ENCODE measurements around the gene NOL12. TPM values are rescaled to one million over a fixed set of nuclear protein-coding genes. Genes with fewer than 3 reads are reported as not detected.

The NOL12 gene
- total RNA-seq, 6 donors from 2014 or later, result 23.5 to 89.1 (median 26.7) TPM

GRCh38 chr22:37665487-37665886 lies 20.7 kb upstream of the NOL12 start:
- H3K4me3 ChIP-seq, result no peak overlapping the region
- H3K36me3 ChIP-seq, result peaks cover 0 to 12% (median 3%) of the 10 kb centered on the region in 4 donors
- H3K27me3 ChIP-seq, result no peaks in the 10 kb centered on the region
- H3K4me1 ChIP-seq, result peaks cover 11 to 23% (median 14%) of the 10 kb centered on the region in 4 donors
- H3K27ac ChIP-seq, result no peak overlapping the region
- no peaks in the 10 kb centered on the region for H3K9me3 ChIP-seq
- TF ChIP-seq POLR2A (IDR thresholded peaks at IDR 0.05), result no peak
- TF ChIP-seq, protein P1, sequence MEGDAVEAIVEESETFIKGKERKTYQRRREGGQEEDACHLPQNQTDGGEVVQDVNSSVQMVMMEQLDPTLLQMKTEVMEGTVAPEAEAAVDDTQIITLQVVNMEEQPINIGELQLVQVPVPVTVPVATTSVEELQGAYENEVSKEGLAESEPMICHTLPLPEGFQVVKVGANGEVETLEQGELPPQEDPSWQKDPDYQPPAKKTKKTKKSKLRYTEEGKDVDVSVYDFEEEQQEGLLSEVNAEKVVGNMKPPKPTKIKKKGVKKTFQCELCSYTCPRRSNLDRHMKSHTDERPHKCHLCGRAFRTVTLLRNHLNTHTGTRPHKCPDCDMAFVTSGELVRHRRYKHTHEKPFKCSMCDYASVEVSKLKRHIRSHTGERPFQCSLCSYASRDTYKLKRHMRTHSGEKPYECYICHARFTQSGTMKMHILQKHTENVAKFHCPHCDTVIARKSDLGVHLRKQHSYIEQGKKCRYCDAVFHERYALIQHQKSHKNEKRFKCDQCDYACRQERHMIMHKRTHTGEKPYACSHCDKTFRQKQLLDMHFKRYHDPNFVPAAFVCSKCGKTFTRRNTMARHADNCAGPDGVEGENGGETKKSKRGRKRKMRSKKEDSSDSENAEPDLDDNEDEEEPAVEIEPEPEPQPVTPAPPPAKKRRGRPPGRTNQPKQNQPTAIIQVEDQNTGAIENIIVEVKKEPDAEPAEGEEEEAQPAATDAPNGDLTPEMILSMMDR (IDR thresholded peaks at IDR 0.05), result no peak
- TF ChIP-seq POLR2AphosphoS5 (IDR thresholded peaks at IDR 0.05), result no peak
- DNase-seq, result no peak
- ATAC-seq (ENCODE audit: low FRiP score in 2 of 2), result peak in 1 of 2 donors; percentile 12
- 93 to 95% methylated on average over 16 to 24 of the region's 24 CpGs for WGBS, 2 donors

- WGBS, 2 donors, result 72 to 74% methylated on average over 4 to 6 of the region's 6 CpGs
- Histone ChIP-seq H3K4me1 (peaks cover 9 to 16% (median 12%) of the 10 kb centered on the region in 4 donors), H3K27me3 (no peaks in the 10 kb centered on the region), H3K4me3 (no peak overlapping the region), H3K27ac (no peak overlapping the region), H3K36me3 (peaks cover 0 to 12% (median 3%) of the 10 kb centered on the region in 4 donors), H3K9me3 (no peaks in the 10 kb centered on the region)
- ATAC-seq (ENCODE audit: low FRiP score in 2 of 2) (no peak), DNase-seq (no peak)
- no peak for TF ChIP-seq POLR2AphosphoS5 (IDR thresholded peaks at IDR 0.05)
- TF ChIP-seq POLR2A (IDR thresholded peaks at IDR 0.05), result no peak
- TF ChIP-seq EP300 (IDR thresholded peaks at IDR 0.05), result no peak
- TF ChIP-seq, protein P1 (IDR thresholded peaks at IDR 0.05), result no peak
Measured at GRCh38 chr22:37669586-37669985, 16.6 kb upstream of the NOL12 start.

DNA sequence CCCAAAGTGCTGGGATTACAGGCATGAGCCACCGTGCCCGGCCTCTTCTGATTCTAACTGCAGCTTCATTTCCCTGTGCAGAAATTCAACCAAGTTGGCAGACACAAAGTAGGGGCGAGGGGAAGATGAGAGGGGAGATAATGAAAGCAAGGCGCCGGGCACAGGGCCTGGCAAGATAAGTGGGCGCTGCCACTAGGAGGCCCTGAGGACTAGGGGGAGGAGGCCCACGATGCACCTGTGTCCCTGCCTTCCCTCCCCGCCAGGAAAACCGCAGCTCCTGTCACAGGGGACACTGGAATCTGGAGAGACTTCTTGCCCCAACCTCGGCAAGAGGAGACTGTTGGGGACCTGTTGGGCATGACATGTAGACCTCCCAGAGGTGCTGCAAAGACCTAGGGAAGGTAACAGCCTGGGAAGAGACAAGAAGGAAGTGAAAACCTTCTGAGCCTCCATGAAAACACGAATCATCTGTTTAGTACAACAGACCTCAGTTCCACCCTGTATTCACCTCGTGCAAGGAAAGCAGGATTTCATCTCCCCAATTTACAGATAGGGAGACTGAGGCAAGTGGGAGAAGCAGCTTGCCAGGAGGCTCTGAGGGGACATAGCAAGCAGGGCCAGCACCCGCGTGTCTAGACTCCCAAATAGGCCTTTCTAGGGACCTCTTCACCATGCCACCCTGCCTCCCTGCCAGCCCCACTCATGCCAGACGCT lies 13.8 kb upstream of the NOL12 start:
- TF ChIP-seq EP300 (IDR thresholded peaks at IDR 0.05) (no peak), POLR2A (IDR thresholded peaks at IDR 0.05) (no peak)
- TF ChIP-seq, protein P1 (IDR thresholded peaks at IDR 0.05), result no peak
- H3K9me3 ChIP-seq, result no peaks in the 10 kb centered on the region
- no peak for ATAC-seq (ENCODE audit: low FRiP score in 2 of 2)
- H3K4me3 ChIP-seq, result no peak overlapping the region
- DNase-seq, result no peak
- no peaks in the 10 kb centered on the region for H3K27me3 ChIP-seq
- 63% methylated on average over 15 of the region's 15 CpGs for WGBS, 2 donors
- H3K4me1 ChIP-seq, result peaks cover 28 to 42% (median 38%) of the 10 kb centered on the region in 4 donors
- H3K27ac ChIP-seq, result peak overlapping the region in 1 of 4 donors; percentile 95
- H3K36me3 ChIP-seq, result no peaks in the 10 kb centered on the region

- DNase-seq, result no peak
- H3K4me1 ChIP-seq, result peaks cover 34 to 48% (median 40%) of the 10 kb centered on the region in 4 donors
- ATAC-seq (ENCODE audit: low FRiP score in 2 of 2), result no peak
- peak overlapping the region in 2 of 4 donors; percentile 34 to 95 for H3K27ac ChIP-seq
- H3K4me3 ChIP-seq, result no peak overlapping the region
- WGBS, 2 donors, result 69 to 78% methylated on average over 3 to 10 of the region's 11 CpGs
- no peak for TF ChIP-seq POLR2AphosphoS5 (IDR thresholded peaks at IDR 0.05)
- TF ChIP-seq POLR2A (IDR thresholded peaks at IDR 0.05), result no peak
- H3K36me3 ChIP-seq, result peaks cover 0 to 4% (median 0%) of the 10 kb centered on the region in 4 donors
- H3K27me3 ChIP-seq, result no peaks in the 10 kb centered on the region
- H3K9me3 ChIP-seq, result no peaks in the 10 kb centered on the region
Measured at GRCh38 chr22:37672920-37673455, 13.2 kb upstream of the NOL12 start.

GRCh38 chr22:37674248-37674647 lies 11.9 kb upstream of the NOL12 start:
- Histone ChIP-seq H3K27me3 (no peaks in the 10 kb centered on the region), H3K36me3 (peaks cover 0 to 15% (median 5%) of the 10 kb centered on the region in 4 donors), H3K4me1 (peaks cover 38 to 54% (median 45%) of the 10 kb centered on the region in 4 donors), H3K4me3 (no peak overlapping the region), H3K27ac (peak overlapping the region; percentile 87 to 97 (median 94)), H3K9me3 (no peaks in the 10 kb centered on the region)
- WGBS, 2 donors, result 83 to 90% methylated on average over 12 of the region's 12 CpGs
- TF ChIP-seq POLR2AphosphoS5 (IDR thresholded peaks at IDR 0.05) (no peak), POLR2A (IDR thresholded peaks at IDR 0.05) (no peak), EP300 (IDR thresholded peaks at IDR 0.05) (no peak)
- TF ChIP-seq, protein P1 (IDR thresholded peaks at IDR 0.05), result no peak
- DNase-seq (no peak), ATAC-seq (ENCODE audit: low FRiP score in 2 of 2) (no peak)
